ENCODE measurements around the gene ARPC5L.

- TF ChIP-seq CTCF (conservative IDR thresholded peaks at IDR 0.05; ENCODE audit: low read depth in 2 of 2) (no peak), POLR2AphosphoS5 (IDR thresholded peaks at IDR 0.05; ENCODE audit: low read depth) (no peak), EZH2 (IDR thresholded peaks at IDR 0.05; ENCODE audit: low read depth, unreplicated experiment) (no peak), NANOG (IDR thresholded peaks at IDR 0.05; ENCODE audit: borderline replicate concordance) (no peak), JUNB (IDR thresholded peaks at IDR 0.05; ENCODE audit: unreplicated experiment) (no peak), CREB1 (CRISPR knock-in tag; IDR thresholded peaks at IDR 0.05; ENCODE audit: low read depth) (no peak)
These were observed 18.4 kb upstream of the ARPC5L start for GRCh38 chr9:124843456-124844034.

Data from GM23338 (cell line).